A673 (cell line): ENCODE results near the gene TRAPPC6A. TPM values are rescaled to one million over a fixed set of nuclear protein-coding genes. Genes with fewer than 3 reads are reported as not detected.

Source experiments
- BruUV-seq: library from RNA; stranded (reverse); fragments of 400-500 nt; replicated peaks from 2 replicates; lab custom pipeline; 2021; lab: Mats Ljungman, UMichigan
- CTCF ChIA-PET: fragments of 300-600 bp; sonication (Branson Sonifier 250); formaldehyde crosslinking; loops from one replicate; lab custom pipeline; 2022; ENCODE audit warnings: antibody characterized with exemption; lab: Charles Lee
- POLR2A ChIA-PET: fragments of 300-600 bp; sonication (Branson Sonifier 250); formaldehyde crosslinking; loops from one replicate; lab custom pipeline; 2022; ENCODE audit warnings: antibody characterized with exemption; ENCODE audit not compliant: low non-redundant PET; lab: Charles Lee
- DNase-seq: peaks from one replicate; pipeline ENCODE4 v3.0.0-alpha.2; 2015; ENCODE audit warnings: low spot score
- H3K27ac ChIP-seq: fragments of 200-600 bp; sonication (generic); 2 replicates; pipeline ENCODE4 v1.5.1; 2016; ENCODE audit warnings: mixed run types, low read depth, mild to moderate bottlenecking, mixed read lengths, antibody characterized with exemption, low read length; ENCODE audit not compliant: poor library complexity, severe bottlenecking
- H3K27me3 ChIP-seq: fragments of 200-600 bp; sonication (generic); replicated peaks from 2 replicates; pipeline ENCODE4 v1.6.1; 2017; ENCODE audit warnings: mixed run types, low read depth, mild to moderate bottlenecking, mixed read lengths, antibody characterized with exemption, low read length; ENCODE audit not compliant: insufficient read depth, poor library complexity
- H3K36me3 ChIP-seq: fragments of 200-600 bp; sonication (generic); 2 replicates; pipeline ENCODE4 v1.6.1; 2016; ENCODE audit warnings: mixed run types, mild to moderate bottlenecking, mixed read lengths, antibody characterized with exemption, low read length; ENCODE audit not compliant: insufficient read depth, poor library complexity, severe bottlenecking
- H3K4me1 ChIP-seq: fragments of 200-600 bp; sonication (generic); 2 replicates; pipeline ENCODE4 v1.6.1; 2017; ENCODE audit warnings: mixed run types, mild to moderate bottlenecking, mixed read lengths, antibody characterized with exemption, low read length; ENCODE audit not compliant: insufficient read depth, poor library complexity, severe bottlenecking
- H3K4me3 ChIP-seq: fragments of 200-600 bp; sonication (generic); 2 replicates; pipeline ENCODE4 v1.5.1; 2016; ENCODE audit warnings: low read depth, mixed run types, mild to moderate bottlenecking, mixed read lengths, low read length; ENCODE audit not compliant: poor library complexity, severe bottlenecking
- H3K9me3 ChIP-seq: fragments of 200-600 bp; sonication (generic); 2 replicates; pipeline ENCODE4 v1.6.1; 2016; ENCODE audit warnings: mixed run types, low read depth, mild to moderate bottlenecking, mixed read lengths, antibody characterized with exemption, low read length; ENCODE audit not compliant: poor library complexity, severe bottlenecking
- CTCF ChIP-seq: fragments of 300-800, 200-600 bp; sonication (generic); conservative IDR thresholded peaks from 2 replicates; pipeline ENCODE4 v1.5.1; 2017; ENCODE audit warnings: low read depth, mild to moderate bottlenecking, antibody characterized with exemption, low read length, moderate library complexity, mixed read lengths
- EZH2 ChIP-seq: fragments of 200-600 bp; sonication (generic); IDR thresholded peaks from 2 replicates; pipeline ENCODE4 v1.6.1; 2017; ENCODE audit warnings: borderline replicate concordance, low read depth, mild to moderate bottlenecking, mixed read lengths, antibody characterized with exemption, low read length; ENCODE audit not compliant: poor library complexity, severe bottlenecking
- intact Hi-C: fragments of 100-400 bp; cut with micrococcal nuclease; formaldehyde crosslinking; loops from one replicate; pipeline ENCODE4 v1.10.0; 2022; ENCODE audit not compliant: unreplicated experiment
- total RNA-seq: library from RNA; stranded (reverse); gene quantifications from 2 replicates; pipeline ENCODE4 v1.2.3, GENCODE V29; 2021

The TRAPPC6A gene
- total RNA-seq, 1 experiment from 2014 or later, result 5.8 TPM

- DNase-seq, result no peak
- Histone ChIP-seq H3K4me1 (peaks cover 27% of the 10 kb centered on the region), H3K9me3 (no peaks in the 10 kb centered on the region), H3K36me3 (no peaks in the 10 kb centered on the region), H3K27me3 (no peaks in the 10 kb centered on the region), H3K4me3 (no peak overlapping the region), H3K27ac (no peak overlapping the region)
- TF ChIP-seq EZH2, result no peak
- no peak for TF ChIP-seq CTCF
- ChIA-PET CTCF (no interaction called here), POLR2A (no interaction called here)
- intact Hi-C loops, result no loop called here
- no TSS peak for BruUV-seq
Measured at GRCh38 chr19:45126654-45127053, 51.4 kb downstream of the TRAPPC6A start.

- peak; percentile 58 for DNase-seq
- Histone ChIP-seq H3K36me3 (no peaks in the 10 kb centered on the region), H3K9me3 (no peaks in the 10 kb centered on the region), H3K4me1 (peaks cover 27% of the 10 kb centered on the region), H3K27ac (no peak overlapping the region), H3K27me3 (no peaks in the 10 kb centered on the region), H3K4me3 (no peak overlapping the region)
- TF ChIP-seq EZH2 (no peak), CTCF (peak; percentile 83)
- ChIA-PET CTCF (interaction anchor here (1.1 kb wide), 1 partner anchor 402 kb away, joined by 4 read pairs; no protein-coding TSS in a partner anchor), POLR2A (no interaction called here)
- BruUV-seq, result no TSS peak
- intact Hi-C loops, result no loop called here
Measured at GRCh38 chr19:45125975-45126493, 52.0 kb downstream of the TRAPPC6A start.

GRCh38 chr19:45125360-45125759, 52.7 kb downstream of the TRAPPC6A start:
- H3K9me3 ChIP-seq, result no peaks in the 10 kb centered on the region
- TF ChIP-seq EZH2 (no peak), CTCF (no peak)
- POLR2A ChIA-PET, result no interaction called here
- intact Hi-C loops, result no loop called here
- no peak overlapping the region for H3K4me3 ChIP-seq
- no peak for DNase-seq
- no TSS peak for BruUV-seq
- CTCF ChIA-PET, result interaction anchor here (0.7 to 1.1 kb wide), 2 partner anchors 301 to 401 kb away, joined by 4 to 6 read pairs; no protein-coding TSS in a partner anchor
- peaks cover 21% of the 10 kb centered on the region for H3K4me1 ChIP-seq
- H3K36me3 ChIP-seq, result no peaks in the 10 kb centered on the region
- no peaks in the 10 kb centered on the region for H3K27me3 ChIP-seq
- no peak overlapping the region for H3K27ac ChIP-seq
